ENCODE results near the gene ZNF511. TPM values are rescaled to one million over a fixed set of nuclear protein-coding genes. Genes with fewer than 3 reads are reported as not detected.

Gene ZNF511
- total RNA-seq, 1 experiment from 2014 or later: 37.9 TPM

- Histone ChIP-seq H3K27ac (no peak overlapping the region), H3K4me1 (replicated peaks) (no peaks in the 10 kb centered on the region)
These were observed 30.6 kb upstream of the ZNF511 start for GRCh38 chr10:133277993-133278576.

GRCh38 chr10:133278577-133279265 lies 30.0 kb upstream of the ZNF511 start:
- Histone ChIP-seq H3K36me3 (peaks cover 37% of the 10 kb centered on the region), H3K4me1 (replicated peaks) (no peaks in the 10 kb centered on the region), H3K27me3 (replicated peaks) (peaks cover 17% of the 10 kb centered on the region), H3K9me3 (replicated peaks) (no peaks in the 10 kb centered on the region), H3K4me3 (no peak overlapping the region), H3K27ac (no peak overlapping the region)
- DNase-seq (ENCODE audit: low read depth in 1 of 2, low spot score in 2 of 2): no peak

More at GRCh38 chr10:133277993-133278576, 30.6 kb upstream of the ZNF511 start:
- Histone ChIP-seq H3K9me3 (replicated peaks) (no peaks in the 10 kb centered on the region), H3K36me3 (peaks cover 32% of the 10 kb centered on the region), H3K4me3 (no peak overlapping the region), H3K27me3 (replicated peaks) (peaks cover 17% of the 10 kb centered on the region)
- no peak for DNase-seq (ENCODE audit: low read depth in 1 of 2, low spot score in 2 of 2)

GRCh38 chr10:133279326-133280226 lies 29.1 kb upstream of the ZNF511 start:
- Histone ChIP-seq H3K9me3 (replicated peaks) (no peaks in the 10 kb centered on the region), H3K27me3 (replicated peaks) (peaks cover 17% of the 10 kb centered on the region), H3K36me3 (peaks cover 45% of the 10 kb centered on the region), H3K27ac (no peak overlapping the region), H3K4me3 (no peak overlapping the region), H3K4me1 (replicated peaks) (no peaks in the 10 kb centered on the region)
- DNase-seq (ENCODE audit: low read depth in 1 of 2, low spot score in 2 of 2): no peak

DNA sequence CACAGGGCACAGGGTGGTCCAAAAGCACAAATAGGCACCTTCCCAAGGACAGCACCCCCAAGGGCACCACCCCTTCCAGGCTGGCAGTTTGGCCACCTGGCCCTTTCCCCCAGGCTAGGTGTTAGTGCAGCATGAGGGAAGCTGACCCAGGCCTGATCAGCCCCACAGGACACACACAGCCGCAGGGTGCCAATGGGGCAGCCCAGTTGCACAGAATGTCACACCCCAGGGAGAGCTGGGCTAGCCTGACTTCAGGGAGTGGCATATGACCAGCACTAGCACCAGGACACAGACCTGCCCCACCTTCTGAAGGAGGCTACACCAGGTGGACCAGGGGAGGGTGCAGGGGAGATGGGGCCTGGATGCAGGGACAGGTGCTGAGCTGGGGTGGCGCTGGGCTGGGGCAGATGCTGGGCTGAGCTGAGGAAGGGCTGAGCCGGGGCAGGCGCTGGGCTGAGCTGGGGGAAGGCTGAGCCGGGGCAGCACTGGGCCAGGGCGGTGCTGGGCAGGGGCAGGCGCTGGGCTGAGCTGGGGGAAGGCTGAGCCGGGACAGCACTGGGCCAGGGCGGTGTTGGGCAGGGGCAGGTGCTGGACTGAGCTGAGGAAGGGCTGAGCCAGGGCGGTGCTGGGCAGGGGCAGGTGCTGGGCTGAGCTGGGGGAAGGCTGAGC lies 28.2 kb upstream of the ZNF511 start:
- Histone ChIP-seq H3K27ac (no peak overlapping the region), H3K4me3 (no peak overlapping the region), H3K27me3 (replicated peaks) (peaks cover 15% of the 10 kb centered on the region), H3K4me1 (replicated peaks) (no peaks in the 10 kb centered on the region), H3K9me3 (replicated peaks) (no peaks in the 10 kb centered on the region), H3K36me3 (peaks cover 55% of the 10 kb centered on the region)
- DNase-seq (ENCODE audit: low read depth in 1 of 2, low spot score in 2 of 2): no peak

DNA sequence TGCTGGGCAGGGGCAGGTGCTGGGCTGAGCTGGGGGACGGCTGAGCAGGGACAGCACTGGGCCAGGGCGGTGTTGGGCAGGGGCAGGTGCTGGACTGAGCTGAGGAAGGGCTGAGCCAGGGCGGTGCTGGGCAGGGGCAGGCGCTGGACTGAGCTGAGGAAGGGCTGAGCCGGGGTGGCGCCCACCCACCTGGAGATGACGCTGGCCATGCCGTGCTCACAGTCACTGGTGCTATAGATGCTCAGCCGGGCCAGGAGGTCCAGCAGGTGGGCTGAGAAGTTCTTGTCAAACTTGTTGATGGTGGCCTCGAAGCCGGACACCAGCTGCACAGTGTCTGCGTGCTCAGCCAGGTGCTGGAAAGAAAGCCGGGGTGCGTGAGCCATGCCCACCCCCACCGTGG lies 27.6 kb upstream of the ZNF511 start:
- H3K9me3 ChIP-seq (replicated peaks): no peaks in the 10 kb centered on the region
- no peak for DNase-seq (ENCODE audit: low read depth in 1 of 2, low spot score in 2 of 2)
- H3K27ac ChIP-seq: no peak overlapping the region
- H3K27me3 ChIP-seq (replicated peaks): peaks cover 9% of the 10 kb centered on the region
- peaks cover 60% of the 10 kb centered on the region for H3K36me3 ChIP-seq
- H3K4me3 ChIP-seq: no peak overlapping the region
- H3K4me1 ChIP-seq (replicated peaks): no peaks in the 10 kb centered on the region

- no peak overlapping the region for H3K27ac ChIP-seq
- no peaks in the 10 kb centered on the region for H3K4me1 ChIP-seq (replicated peaks)
- no peak overlapping the region for H3K4me3 ChIP-seq
- H3K27me3 ChIP-seq (replicated peaks): peaks cover 2% of the 10 kb centered on the region
- DNase-seq (ENCODE audit: low read depth in 1 of 2, low spot score in 2 of 2): no peak
- H3K36me3 ChIP-seq: peaks cover 68% of the 10 kb centered on the region
- no peaks in the 10 kb centered on the region for H3K9me3 ChIP-seq (replicated peaks)
These were observed 26.9 kb upstream of the ZNF511 start for GRCh38 chr10:133281628-133282372.

GRCh38 chr10:133282846-133283390 lies 25.8 kb upstream of the ZNF511 start:
- Histone ChIP-seq H3K9me3 (replicated peaks) (no peaks in the 10 kb centered on the region), H3K27me3 (replicated peaks) (no peaks in the 10 kb centered on the region), H3K27ac (no peak overlapping the region), H3K36me3 (peaks cover 76% of the 10 kb centered on the region), H3K4me1 (replicated peaks) (no peaks in the 10 kb centered on the region), H3K4me3 (no peak overlapping the region)
- no peak for DNase-seq (ENCODE audit: low read depth in 1 of 2, low spot score in 2 of 2)

DNA sequence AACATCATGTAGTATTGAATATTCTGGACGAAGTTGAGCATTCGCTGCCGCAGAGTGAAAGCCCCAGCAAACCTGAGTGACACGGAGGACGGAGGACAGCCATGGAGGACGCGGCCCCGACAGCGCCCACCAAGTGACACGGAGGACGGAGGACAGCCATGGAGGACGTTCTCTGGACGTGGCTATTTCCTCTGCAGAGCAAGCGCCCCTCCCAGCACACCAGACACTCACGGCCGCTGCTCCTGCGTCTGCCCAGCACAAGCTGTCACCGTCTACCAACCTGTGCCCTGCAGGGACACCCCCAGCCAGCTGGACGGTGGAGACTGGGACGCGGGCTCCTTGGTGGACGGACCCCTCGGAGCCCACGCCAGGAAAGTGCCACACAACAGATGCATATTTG lies 24.8 kb upstream of the ZNF511 start:
- H3K27me3 ChIP-seq (replicated peaks): no peaks in the 10 kb centered on the region

DNA sequence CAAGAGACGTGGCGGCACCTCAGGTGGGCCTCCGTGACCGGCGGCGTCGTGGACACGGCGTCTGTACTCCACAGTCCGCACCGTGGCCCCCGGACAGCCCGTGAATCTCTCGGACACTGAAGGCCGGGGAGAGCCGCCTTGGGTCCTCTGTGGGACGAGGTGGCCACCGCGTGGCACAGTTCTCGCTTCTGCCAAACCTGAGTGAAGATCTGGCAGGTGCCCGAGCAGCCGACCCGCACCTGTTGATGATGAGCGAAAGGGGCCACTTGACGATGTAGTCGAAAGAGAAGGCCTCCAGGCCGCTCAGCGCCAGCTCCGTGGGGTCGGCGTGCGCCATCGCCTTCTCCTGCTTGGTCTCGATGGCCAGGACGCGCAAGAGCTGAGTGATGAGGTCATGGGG lies 23.5 kb upstream of the ZNF511 start:
- Histone ChIP-seq H3K4me1 (replicated peaks) (no peaks in the 10 kb centered on the region), H3K9me3 (replicated peaks) (no peaks in the 10 kb centered on the region), H3K36me3 (peaks cover 82% of the 10 kb centered on the region), H3K27me3 (replicated peaks) (no peaks in the 10 kb centered on the region), H3K4me3 (no peak overlapping the region), H3K27ac (no peak overlapping the region)
- DNase-seq (ENCODE audit: low read depth in 1 of 2, low spot score in 2 of 2): no peak

More for the DNA sequence above, 24.8 kb upstream of the ZNF511 start:
- Histone ChIP-seq H3K27ac (no peak overlapping the region), H3K4me3 (no peak overlapping the region), H3K4me1 (replicated peaks) (no peaks in the 10 kb centered on the region), H3K9me3 (replicated peaks) (no peaks in the 10 kb centered on the region), H3K36me3 (peaks cover 80% of the 10 kb centered on the region)
- DNase-seq (ENCODE audit: low read depth in 1 of 2, low spot score in 2 of 2): no peak

DNA sequence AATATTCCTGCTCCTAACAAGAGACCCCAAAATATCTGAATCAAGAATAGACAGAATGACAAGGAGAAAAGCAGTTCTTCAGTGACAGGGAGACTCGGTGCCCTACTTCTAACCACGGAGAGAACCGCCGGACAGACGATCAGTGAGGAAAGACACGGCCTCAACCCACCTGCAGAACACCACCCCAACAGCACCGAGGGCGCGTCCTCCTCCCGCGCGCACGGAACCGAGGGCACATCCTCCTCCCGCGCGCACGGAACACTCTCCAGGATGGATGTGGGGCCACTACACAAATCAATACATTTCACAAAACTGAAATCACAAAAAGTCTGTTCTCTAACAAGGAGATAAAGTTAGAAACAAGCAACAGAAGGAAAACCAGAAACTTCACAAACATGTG lies 22.3 kb upstream of the ZNF511 start:
- no peaks in the 10 kb centered on the region for H3K27me3 ChIP-seq (replicated peaks)
- no peaks in the 10 kb centered on the region for H3K9me3 ChIP-seq (replicated peaks)
- H3K4me1 ChIP-seq (replicated peaks): no peaks in the 10 kb centered on the region
- H3K36me3 ChIP-seq: peaks cover 88% of the 10 kb centered on the region
- H3K4me3 ChIP-seq: no peak overlapping the region
- no peak for DNase-seq (ENCODE audit: low read depth in 1 of 2, low spot score in 2 of 2)
- H3K27ac ChIP-seq: no peak overlapping the region

GRCh38 chr10:133287832-133288500 lies 20.7 kb upstream of the ZNF511 start:
- no peak overlapping the region for H3K4me3 ChIP-seq
- no peaks in the 10 kb centered on the region for H3K27me3 ChIP-seq (replicated peaks)
- H3K36me3 ChIP-seq: peaks cover 78% of the 10 kb centered on the region
- DNase-seq (ENCODE audit: low read depth in 1 of 2, low spot score in 2 of 2): no peak
- no peak overlapping the region for H3K27ac ChIP-seq
- H3K9me3 ChIP-seq (replicated peaks): no peaks in the 10 kb centered on the region
- H3K4me1 ChIP-seq (replicated peaks): peaks cover 6% of the 10 kb centered on the region

GRCh38 chr10:133289761-133290160 lies 19.0 kb upstream of the ZNF511 start:
- Histone ChIP-seq H3K27ac (no peak overlapping the region), H3K36me3 (peaks cover 78% of the 10 kb centered on the region), H3K4me3 (no peak overlapping the region), H3K4me1 (replicated peaks) (peaks cover 18% of the 10 kb centered on the region), H3K9me3 (replicated peaks) (no peaks in the 10 kb centered on the region), H3K27me3 (replicated peaks) (no peaks in the 10 kb centered on the region)
- DNase-seq (ENCODE audit: low read depth in 1 of 2, low spot score in 2 of 2): no peak

Measured in SJSA1 (cell line).